Uterus (tissue), 4 donors: ENCODE measurements around the gene SLC22A23. TPM values are rescaled to one million over a fixed set of nuclear protein-coding genes. Genes with fewer than 3 reads are reported as not detected.
A peak's percentile ranks its signal among the peaks of the same experiment; 100 is the strongest.

Experiments used
- DNase-seq, 2 donors: peaks; one replicate each; pipeline ENCODE4 v3.0.0-alpha.2; 2019 to 2020
- H3K27ac ChIP-seq, 2 donors: fragments of 200-600 bp; sonication (generic); 1 replicate in 1 of 2; 2 replicates in 1 of 2; pipeline ENCODE4 v1.5.1; 2016 to 2018
- H3K27me3 ChIP-seq, 2 donors: fragments of 200-600 bp; sonication (generic); one replicate each; pipeline ENCODE4 v1.5.1; 2018 to 2019; ENCODE audit warnings: control low read depth in 1 of 2
- H3K36me3 ChIP-seq, 2 donors: fragments of 200-600 bp; sonication (generic); one replicate each; pipeline ENCODE4 v1.5.1; 2019; ENCODE audit warnings: control low read depth in 1 of 2
- H3K4me1 ChIP-seq, 2 donors: fragments of 200-600 bp; sonication (generic); one replicate each; pipeline ENCODE4 v1.5.1; 2018 to 2019; ENCODE audit warnings: control low read depth in 1 of 2
- H3K4me3 ChIP-seq, 2 donors: fragments of 200-600 bp; sonication (generic); 1 replicate in 1 of 2; 2 replicates in 1 of 2; pipeline ENCODE4 v1.5.1; 2018 to 2019; ENCODE audit warnings: mild to moderate bottlenecking in 1 of 2
- H3K9me3 ChIP-seq, 2 donors: fragments of 200-600 bp; sonication (generic); one replicate each; pipeline ENCODE4 v1.5.1; 2019; ENCODE audit warnings: control low read depth in 1 of 2
- CTCF ChIP-seq, 4 experiments: fragments of 200-600 bp in 2 of 4; fragments of 450-650 bp in 2 of 4; sonication (generic) in 2 of 4; IDR thresholded peaks; one replicate each; pipeline ENCODE4 v1.5.1; 2016 to 2019; ENCODE audit warnings: antibody characterized with exemption in 4 of 4, mild to moderate bottlenecking in 2 of 4, moderate library complexity in 1 of 4
- POLR2A ChIP-seq, 2 donors: fragments of 450-650 bp; IDR thresholded peaks; one replicate each; pipeline ENCODE4 v1.6.1; 2016; ENCODE audit warnings: antibody characterized with exemption in 2 of 2, mild to moderate bottlenecking in 1 of 2, moderate library complexity in 1 of 2
- intact Hi-C: fragments of 100-400 bp; cut with DNase I; formaldehyde crosslinking; loops from one replicate; pipeline ENCODE4 v1.15.1; 2023; ENCODE audit warnings: low total_unique reads
- total RNA-seq, 4 donors: library from RNA; depleted of rRNA in 3 of 4; stranded (reverse); fragments of >200 nt in 3 of 4; gene quantifications; one replicate each; pipeline versions ENCODE4 v1.1.0 to v1.2.4, GENCODE V29; 2014 to 2023
- donor health status: DM: yes; HTN: yes; CAD: no.

SLC22A23 gene
- total RNA-seq, 4 donors from 2014 or later = 5.4 to 27.6 (median 9.7) TPM

- Histone ChIP-seq H3K4me3 (no peak overlapping the region), H3K36me3 (no peaks in the 10 kb centered on the region), H3K9me3 (no peaks in the 10 kb centered on the region), H3K27ac (no peak overlapping the region), H3K27me3 (no peaks in the 10 kb centered on the region), H3K4me1 (no peaks in the 10 kb centered on the region)
- intact Hi-C loops = no loop called here
- DNase-seq = no peak
- TF ChIP-seq POLR2A (IDR thresholded peaks at IDR 0.05) = no peak
- TF ChIP-seq CTCF (IDR thresholded peaks at IDR 0.05) = no peak
These were observed 63.7 kb downstream of the SLC22A23 start for GRCh38 chr6:3392930-3393835.

- Histone ChIP-seq H3K9me3 (no peaks in the 10 kb centered on the region), H3K4me1 (no peaks in the 10 kb centered on the region), H3K27ac (no peak overlapping the region), H3K4me3 (no peak overlapping the region), H3K27me3 (no peaks in the 10 kb centered on the region), H3K36me3 (no peaks in the 10 kb centered on the region)
- intact Hi-C loops = no loop called here
- no peak for DNase-seq
- no peak for TF ChIP-seq POLR2A (IDR thresholded peaks at IDR 0.05)
- no peak for TF ChIP-seq CTCF (IDR thresholded peaks at IDR 0.05)
These were observed 64.9 kb downstream of the SLC22A23 start for GRCh38 chr6:3391902-3392458.

- H3K4me3 ChIP-seq = no peak overlapping the region
- no peaks in the 10 kb centered on the region for H3K4me1 ChIP-seq
- TF ChIP-seq POLR2A (IDR thresholded peaks at IDR 0.05) (no peak), CTCF (IDR thresholded peaks at IDR 0.05) (no peak)
- no peaks in the 10 kb centered on the region for H3K36me3 ChIP-seq
- no peaks in the 10 kb centered on the region for H3K9me3 ChIP-seq
- DNase-seq = peak in 1 of 2 donors; percentile 31
- peak overlapping the region in 1 of 2 donors; percentile 76 for H3K27ac ChIP-seq
- no peaks in the 10 kb centered on the region for H3K27me3 ChIP-seq
- intact Hi-C loops = no loop called here
These were observed 66.2 kb downstream of the SLC22A23 start for GRCh38 chr6:3390698-3391097.

GRCh38 chr6:3389390-3390167 lies 67.3 kb downstream of the SLC22A23 start:
- Histone ChIP-seq H3K27me3 (no peaks in the 10 kb centered on the region), H3K36me3 (no peaks in the 10 kb centered on the region), H3K4me1 (no peaks in the 10 kb centered on the region), H3K27ac (peak overlapping the region; percentile 44 to 76), H3K9me3 (no peaks in the 10 kb centered on the region), H3K4me3 (no peak overlapping the region)
- peak; percentile 70 to 74 for DNase-seq
- intact Hi-C loops = no loop called here
- TF ChIP-seq CTCF (IDR thresholded peaks at IDR 0.05) (no peak), POLR2A (IDR thresholded peaks at IDR 0.05) (no peak)
